Ramos (cell line): ENCODE results near the gene ASB13.
"Not testable (repeated sequence)": the region's sequence is repeated elsewhere in the genome, so short reads cannot be mapped to it uniquely, and the experiment has no call there.

Experiments used
- in situ Hi-C: fragments of 300-500 bp; cut with MboI; formaldehyde crosslinking; loops from one replicate; pipeline ENCODE4 v1.14.3; 2022; ENCODE audit warnings: low sequenced_read_pairs; ENCODE audit not compliant: unreplicated experiment

The ASB13 gene

DNA sequence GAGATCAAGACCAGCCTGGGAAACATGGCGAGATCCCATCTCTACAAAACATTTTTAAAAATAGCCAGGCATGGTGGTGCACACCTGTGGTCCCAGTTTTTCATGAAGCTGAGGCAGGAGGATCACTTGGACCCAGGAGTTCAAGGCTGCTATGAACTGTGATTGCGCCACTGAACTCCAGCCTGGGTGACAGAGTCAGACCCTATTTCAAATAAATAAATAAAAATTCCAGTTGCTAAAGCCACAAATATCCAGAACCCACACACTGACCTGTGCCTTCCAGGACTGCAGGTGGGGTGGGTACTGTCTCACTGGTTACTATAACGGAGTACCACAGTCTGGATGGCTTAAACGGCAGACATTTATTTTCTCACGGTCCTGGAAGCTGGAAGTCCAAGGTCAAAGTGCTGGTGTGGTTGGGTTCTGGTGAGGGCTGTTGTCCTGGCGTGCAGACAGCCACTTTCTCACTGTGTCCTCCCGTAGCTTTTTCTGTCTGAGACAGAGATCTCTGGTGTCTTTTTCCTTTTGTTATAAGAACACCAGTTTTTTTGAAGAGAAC, 38.8 kb downstream of the ASB13 start:
- in situ Hi-C loops: no loop called here

GRCh38 chr10:5625992-5626777, 40.2 kb downstream of the ASB13 start:
- in situ Hi-C loops: no loop called here

DNA sequence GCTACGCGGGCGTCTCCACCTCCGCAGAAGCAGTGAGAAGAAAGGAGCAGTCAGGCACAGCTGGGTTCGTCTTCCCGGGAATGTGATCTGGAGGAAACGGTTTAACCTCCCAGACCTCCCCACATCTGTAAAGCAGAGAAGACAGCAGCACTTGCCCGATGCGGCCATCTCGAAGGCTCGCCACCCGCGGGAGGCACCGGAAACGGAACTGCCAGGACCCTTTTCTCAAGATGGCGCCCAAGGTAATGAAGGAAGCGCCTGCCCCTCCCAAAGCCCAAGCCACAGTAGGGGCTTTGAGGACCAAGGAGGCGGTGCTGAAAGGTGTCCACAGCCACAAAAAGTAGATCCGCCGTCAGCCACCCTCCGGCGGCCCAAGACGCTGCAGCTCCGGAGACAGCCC, 41.7 kb downstream of the ASB13 start:
- in situ Hi-C loops: no loop called here

GRCh38 chr10:5623081-5623748, 43.2 kb downstream of the ASB13 start:
- in situ Hi-C loops: no loop called here

DNA sequence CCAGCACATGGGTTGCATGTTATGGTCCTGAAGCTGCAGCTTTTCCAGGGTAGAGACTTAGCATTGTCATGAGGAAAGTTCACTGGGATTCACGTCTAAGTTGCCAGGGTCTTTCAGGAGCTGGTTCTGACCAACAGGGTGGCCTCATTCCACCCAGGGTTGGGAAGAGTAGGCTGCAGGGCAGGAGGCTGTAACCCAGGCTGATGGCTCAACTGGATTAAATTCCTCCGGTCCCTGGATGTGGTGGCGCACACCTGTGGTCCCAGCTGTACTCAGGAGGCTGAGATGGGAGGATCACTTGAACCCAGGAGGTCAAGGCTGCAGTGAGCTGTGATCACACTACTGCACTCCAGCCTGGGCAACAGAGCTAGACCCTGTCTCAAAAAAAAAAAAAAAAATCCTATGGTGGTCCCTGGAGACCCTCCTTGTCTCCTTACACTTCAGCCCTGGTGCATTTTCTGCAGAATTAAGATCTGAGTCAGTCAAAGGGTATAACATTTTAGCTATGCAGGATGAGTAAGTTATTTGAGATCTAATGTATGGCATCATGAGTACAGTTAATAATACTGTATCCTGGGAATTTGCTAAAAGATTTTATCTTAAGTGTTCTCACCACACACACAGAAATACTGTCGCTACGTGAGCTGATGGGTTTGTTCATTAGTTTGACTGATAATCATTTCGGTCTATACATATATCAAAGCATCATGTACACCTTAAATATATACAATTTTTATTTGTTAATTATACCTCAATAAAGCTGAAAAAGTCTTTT, 44.0 kb downstream of the ASB13 start:
- in situ Hi-C loops: no loop called here

DNA sequence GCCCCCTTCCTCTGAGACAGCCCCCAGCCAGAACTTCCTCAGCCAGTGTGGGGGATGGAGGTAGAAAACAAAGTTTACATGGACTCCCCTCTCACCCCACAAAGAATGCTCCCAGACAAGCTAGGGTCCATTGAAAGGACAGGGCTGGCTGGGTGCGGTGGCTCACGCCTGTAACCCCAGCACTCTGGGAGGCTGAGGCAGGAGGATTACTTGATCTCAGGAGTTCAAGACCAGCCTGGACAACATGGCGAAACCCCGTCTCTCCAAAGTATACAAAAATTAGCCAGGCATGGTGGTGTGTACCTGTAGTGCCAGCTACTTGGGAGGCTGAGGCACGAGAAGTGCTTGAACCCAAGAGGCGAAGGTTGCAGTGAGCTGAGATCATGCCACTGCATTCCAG, 45.0 kb downstream of the ASB13 start:
- in situ Hi-C loops: not testable (repeated sequence)

- in situ Hi-C loops: no loop called here
Measured at GRCh38 chr10:5620966-5621365, 45.4 kb downstream of the ASB13 start.

DNA sequence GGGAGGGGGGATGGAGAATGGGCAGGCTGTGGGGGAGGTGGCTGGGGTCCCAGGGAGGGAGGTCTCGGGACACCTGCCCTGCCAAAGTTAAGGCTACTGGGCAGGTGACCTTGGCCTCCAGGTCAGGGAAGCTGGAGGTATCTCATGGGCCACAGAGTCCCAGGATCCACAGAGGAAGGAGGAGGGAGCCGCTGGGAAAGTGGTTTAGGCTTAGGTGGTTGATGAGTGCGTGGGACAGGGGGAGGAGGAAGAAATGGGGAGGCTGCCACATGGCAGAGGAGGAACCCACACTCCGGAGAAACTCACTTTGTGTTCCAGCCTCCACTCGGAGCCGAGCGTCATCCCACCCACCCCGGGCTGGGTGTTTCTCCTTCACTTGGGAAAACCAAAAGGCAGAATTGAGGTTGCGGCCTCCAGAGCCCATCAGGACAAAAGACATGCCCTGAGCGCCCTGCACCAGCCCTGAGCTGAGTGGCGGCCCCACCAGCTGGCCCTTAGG, 46.1 kb downstream of the ASB13 start:
- in situ Hi-C loops: no loop called here

GRCh38 chr10:5619362-5620211, 46.8 kb downstream of the ASB13 start:
- in situ Hi-C loops: no loop called here

DNA sequence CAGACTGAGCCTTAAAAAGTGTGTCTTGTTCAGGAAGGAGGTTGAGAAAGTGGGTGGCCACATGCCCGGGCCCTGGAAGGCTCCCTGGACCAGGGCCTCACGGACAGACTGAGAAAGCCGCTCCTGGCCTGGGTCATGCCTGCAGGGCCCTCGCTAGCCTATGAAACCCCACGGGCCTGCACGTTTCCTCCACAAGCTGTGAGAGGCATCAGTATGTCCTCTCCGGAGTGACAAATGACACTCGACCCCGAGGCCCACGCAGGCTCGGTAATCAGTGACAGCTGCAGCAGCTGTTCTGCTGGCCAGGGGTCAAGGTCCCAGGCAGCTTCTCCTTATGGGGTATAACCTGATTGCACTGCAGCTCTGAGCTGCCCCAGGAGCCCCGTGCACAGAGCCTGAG, 47.6 kb downstream of the ASB13 start:
- in situ Hi-C loops: no loop called here

DNA sequence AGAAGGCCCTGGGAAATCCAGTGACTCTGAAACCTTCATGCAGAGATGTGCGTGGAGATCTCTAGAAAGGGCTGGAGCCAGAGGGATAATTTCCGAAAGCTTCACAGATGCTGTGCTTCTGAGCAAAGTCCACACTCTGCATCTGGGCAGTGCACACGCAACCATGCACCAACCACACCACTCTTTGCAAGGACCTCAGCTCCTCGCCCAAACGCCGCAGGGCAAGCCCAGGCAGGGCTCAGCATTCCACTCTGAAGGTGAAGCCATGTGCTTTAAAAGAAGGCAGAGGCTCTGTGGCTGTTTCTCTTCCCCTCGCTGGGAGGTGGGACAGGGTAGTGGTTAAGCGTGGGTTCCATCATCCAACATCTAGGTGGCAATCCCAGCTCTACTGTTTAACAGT, 48.4 kb downstream of the ASB13 start:
- in situ Hi-C loops: no loop called here

DNA sequence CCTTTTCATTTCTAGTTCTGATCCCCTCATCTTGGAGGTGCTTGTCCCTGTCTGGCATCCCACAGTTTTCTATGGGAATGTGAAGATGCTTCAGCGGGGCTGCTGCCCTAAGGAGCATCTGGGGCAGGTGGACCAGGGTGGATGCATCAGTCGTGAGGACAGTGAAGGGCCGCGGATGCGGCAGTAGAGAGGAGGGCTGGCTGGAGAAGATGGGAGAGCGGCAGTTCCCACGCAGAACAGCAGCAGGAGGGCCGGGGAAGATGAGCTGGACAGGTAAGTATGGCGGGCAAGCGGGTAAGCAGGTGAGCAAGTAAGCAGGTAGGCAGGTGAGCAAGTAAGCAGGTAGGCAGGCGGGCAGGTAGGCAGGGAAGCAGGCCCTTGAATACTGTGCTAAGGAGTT, 48.9 kb downstream of the ASB13 start:
- in situ Hi-C loops: no loop called here

GRCh38 chr10:5616836-5617235, 49.6 kb downstream of the ASB13 start:
- in situ Hi-C loops: no loop called here

DNA sequence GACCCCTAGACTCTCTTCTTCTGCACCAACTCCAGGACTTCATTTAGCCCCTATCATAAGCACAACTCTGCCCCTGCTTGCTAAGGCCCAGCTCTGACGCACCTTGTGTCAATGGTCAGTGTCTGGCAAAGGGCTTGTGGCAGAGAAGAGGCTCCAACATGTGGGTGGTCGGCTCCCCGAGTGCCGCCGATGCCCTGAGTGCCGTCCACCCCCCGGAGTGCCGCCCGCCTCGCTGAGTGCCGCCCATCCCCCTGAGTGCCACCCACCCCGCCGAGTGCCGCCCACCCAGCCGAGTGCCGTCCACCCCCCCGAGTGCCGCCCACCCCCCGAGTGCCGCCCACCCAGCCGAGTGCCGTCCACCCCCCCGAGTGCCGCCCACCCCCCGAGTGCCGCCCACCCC, 50.3 kb downstream of the ASB13 start:
- in situ Hi-C loops: no loop called here

GRCh38 chr10:5615316-5615715, 51.1 kb downstream of the ASB13 start:
- in situ Hi-C loops: no loop called here

DNA sequence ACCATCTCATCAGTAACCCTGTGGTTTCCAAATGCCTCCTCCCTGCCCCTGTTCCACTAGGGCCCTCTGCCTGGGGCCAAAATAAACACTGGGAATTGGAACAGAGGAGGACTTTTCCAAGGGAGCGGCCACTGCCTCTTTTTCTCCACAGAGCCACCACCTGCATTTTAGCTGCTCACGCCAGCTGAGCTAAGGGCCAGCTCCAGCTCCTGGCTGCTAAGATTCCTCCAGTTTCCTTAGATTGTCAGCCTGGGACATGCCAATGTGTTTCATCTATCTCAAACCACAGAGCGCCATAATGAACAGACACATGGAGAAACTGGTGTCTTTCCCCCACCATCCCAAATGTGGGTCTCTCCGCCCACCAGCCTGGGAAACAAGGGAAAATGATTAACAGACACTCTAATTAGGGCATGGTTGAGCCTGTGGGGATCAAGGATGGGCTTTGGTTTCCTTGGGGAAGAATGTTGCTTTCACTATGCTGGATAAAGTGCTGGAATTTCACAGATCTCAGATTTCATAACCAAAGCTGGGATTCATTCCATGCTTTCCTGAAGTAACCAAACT, 52.2 kb downstream of the ASB13 start:
- in situ Hi-C loops: no loop called here

GRCh38 chr10:5613481-5614154, 52.8 kb downstream of the ASB13 start:
- in situ Hi-C loops: no loop called here

DNA sequence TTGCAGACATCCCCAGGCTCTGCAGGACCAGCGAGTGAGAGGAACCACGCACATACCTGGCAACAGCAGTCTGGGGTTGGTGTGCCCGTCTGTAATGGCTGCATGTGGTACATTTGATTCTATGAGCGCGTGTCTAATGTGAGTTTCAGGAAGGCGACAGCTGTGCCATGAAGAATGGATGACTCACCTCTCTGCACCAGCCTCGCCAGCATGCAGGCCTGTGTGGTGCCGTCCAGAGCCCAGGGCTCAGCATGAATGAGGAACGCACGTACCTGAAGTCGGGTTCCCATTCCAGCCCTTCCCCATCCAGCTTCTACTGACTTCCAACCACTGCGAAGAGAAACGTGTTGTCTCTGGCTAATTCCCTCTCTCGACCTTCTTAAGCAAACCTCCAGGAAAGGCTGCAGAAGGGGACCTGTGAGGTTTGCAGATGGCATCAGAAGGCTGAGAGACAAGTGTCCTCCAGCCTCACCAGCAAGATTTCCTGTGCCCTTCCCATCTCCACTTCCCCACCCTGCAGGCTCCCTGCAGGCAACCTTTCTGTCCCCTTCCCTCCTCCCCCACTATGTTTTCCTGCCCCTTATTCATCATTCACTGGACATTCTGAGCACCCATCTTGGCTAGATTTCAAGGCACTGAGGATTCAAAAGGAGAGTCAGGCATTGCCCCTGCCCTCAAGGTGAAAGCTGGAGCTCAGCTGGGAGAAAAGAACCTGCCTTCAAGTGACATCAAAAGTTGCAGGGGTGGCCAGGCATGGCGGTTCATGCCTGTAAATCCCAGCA, 54.3 kb downstream of the ASB13 start:
- in situ Hi-C loops: no loop called here
